PFSK-1 (cell line): Measurements from ENCODE around the gene ACE.

ENCODE experiments used
- POLR2AphosphoS5 ChIP-seq: IDR thresholded peaks from 2 replicates; pipeline ENCODE4 v1.6.1; 2012; ENCODE audit warnings: low read depth, mild to moderate bottlenecking, control low read depth, low read length, moderate library complexity
- REST ChIP-seq, 2 experiments: IDR thresholded peaks; 2 replicates each; pipeline versions ENCODE4 v1.6.1 to v1.8.0; 2011 to 2012; ENCODE audit warnings: low read depth in 2 of 2, low read length in 2 of 2, control low read depth in 1 of 2, inconsistent platforms in 1 of 2, mild to moderate bottlenecking in 1 of 2, moderate library complexity in 1 of 2; ENCODE audit not compliant: insufficient read depth in 1 of 2
- SIN3A ChIP-seq: IDR thresholded peaks from 2 replicates; pipeline ENCODE4 v1.6.1; 2012; ENCODE audit warnings: mild to moderate bottlenecking, low read length, moderate library complexity, borderline replicate concordance; ENCODE audit not compliant: insufficient read depth
- TAF1 ChIP-seq: IDR thresholded peaks from 2 replicates; pipeline ENCODE4 v1.6.1; 2012; ENCODE audit warnings: low read length, control low read depth, borderline replicate concordance; ENCODE audit not compliant: insufficient read depth

- no peak for TF ChIP-seq REST (IDR thresholded peaks at IDR 0.05; ENCODE audit: insufficient read depth in 1 of 2, low read depth in 2 of 2, low read length in 2 of 2)
- TF ChIP-seq POLR2AphosphoS5 = no peak
- no peak for TF ChIP-seq TAF1
- TF ChIP-seq SIN3A = no peak
Observed at GRCh38 chr17:63531022-63531965, 54.4 kb downstream of the ACE start.
